Ovary (tissue), 9 donors: ENCODE measurements around the gene SLCO3A1. TPM values are rescaled to one million over a fixed set of nuclear protein-coding genes. Genes with fewer than 3 reads are reported as not detected.

Experiments
- DNase-seq, 5 donors: peaks; one replicate each; pipeline ENCODE4 v3.0.0-alpha.2; 2019 to 2020
- H3K27ac ChIP-seq, 2 donors: fragments of 200-600 bp; one replicate each; pipeline versions ENCODE4 v1.5.1 to v1.8.0; 2019 to 2022
- H3K27me3 ChIP-seq: fragments of 200-600 bp; one replicate; pipeline ENCODE4 v1.8.0; 2022
- H3K36me3 ChIP-seq: fragments of 200-600 bp; sonication (generic); one replicate; pipeline ENCODE4 v1.5.1; 2019
- H3K4me1 ChIP-seq: one replicate; pipeline ENCODE4 v1.8.1; 2013; ENCODE audit warnings: mild to moderate bottlenecking, moderate library complexity; ENCODE audit not compliant: insufficient read depth
- H3K4me3 ChIP-seq: fragments of 200-600 bp; sonication (generic); one replicate; pipeline ENCODE4 v1.5.1; 2017
- H3K9me3 ChIP-seq, 2 donors: fragments of 200-600 bp in 1 of 2; sonication (generic) in 1 of 2; one replicate each; pipeline versions ENCODE4 v1.5.1 to v1.8.1; 2013 to 2019; ENCODE audit warnings: mild to moderate bottlenecking in 1 of 2, moderate library complexity in 1 of 2
- CTCF ChIP-seq, 3 donors: fragments of 450-650 bp in 2 of 3; fragments of 200-600 bp in 1 of 3; IDR thresholded peaks; one replicate each; pipeline versions ENCODE4 v1.5.1 to v1.8.0; 2016 to 2022; ENCODE audit warnings: antibody characterized with exemption in 3 of 3, mild to moderate bottlenecking in 1 of 3
- EP300 ChIP-seq: sonication (generic); formaldehyde crosslinking; IDR thresholded peaks from one replicate; pipeline ENCODE4 v1.6.1; 2017; ENCODE audit warnings: antibody characterized with exemption
- POLR2A ChIP-seq: fragments of 450-650 bp; IDR thresholded peaks from one replicate; pipeline ENCODE4 v1.6.1; 2017; ENCODE audit warnings: antibody characterized with exemption, mild to moderate bottlenecking, moderate library complexity
- WGBS, 3 donors: extraction: QIAGEN DNeasy Blood & Tissue Kit in 1 of 3; methylation state at CpG; one replicate each; pipeline versions ENCODE4 v1.1.5 to v1.1.7; 2013 to 2017; 5-methylcytosine and 5-hydroxymethylcytosine counted together
- intact Hi-C, 4 donors: fragments of 100-400 bp; cut with DNase I; formaldehyde crosslinking; loops; one replicate each; pipeline versions ENCODE4 v1.11.0 to v1.15.1; 2022 to 2023
- polyA plus RNA-seq, 2 donors: library from polyadenylated mRNA; stranded (reverse); fragments of 200-250 nt in 1 of 2; fragments of 350-450 nt in 1 of 2; fragmentation: Illumina TruSeq in 1 of 2; extraction: RNeasy Lipid Tissue Mini Kit (QIAGEN cat#74804) in 1 of 2; gene quantifications; one replicate each; pipeline ENCODE4 v1.2.3, GENCODE V29; 2013 to 2014
- total RNA-seq, 7 donors: library from RNA; depleted of rRNA in 2 of 7; stranded (reverse); fragments of >200 nt in 2 of 7; fragmentation: NEBNext Ultra II Directional in 3 of 7; extraction: Animal tissue kit (Norgen Biotek cat#: 25700) in 3 of 7; gene quantifications; one replicate each; pipeline versions ENCODE4 v1.1.0 to v1.2.4, GENCODE V29; 2016 to 2023
- donor health status: DM: no; HTN: no; CAD: no; lungs with moderate emphysema.
- donor health status: DM: no; HTN: no; CAD: no.
- donor health status: Bipolar disorder and iron deficiency.
- donor health status: DM: yes; HTN: yes; CAD: no.
- donor health status: DM: no; HTN: no; CAD: no.
- donor health status: DM: yes; HTN: yes; CAD: no.

Gene SLCO3A1
- total and polyA plus RNA-seq, 9 donors: 5.0 to 20.0 (median 12.5) TPM

DNA sequence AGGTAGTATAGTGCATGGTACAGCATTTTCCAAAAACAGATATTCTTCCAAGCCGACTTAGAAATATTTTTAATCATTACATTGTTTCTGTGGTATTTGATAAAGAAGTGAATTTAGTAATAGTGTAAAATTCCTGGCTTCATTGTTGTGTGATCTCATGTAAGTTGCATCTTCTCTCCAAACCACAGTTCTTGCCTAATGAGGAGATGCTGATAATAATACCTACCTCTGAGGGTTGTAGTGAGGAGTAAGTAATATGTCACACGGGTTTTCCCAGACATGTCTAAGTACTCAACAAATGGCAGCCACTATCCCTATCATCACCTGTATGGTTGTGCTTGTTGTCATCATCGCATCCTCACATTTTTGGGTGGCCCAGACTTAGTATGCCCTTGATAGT lies 167.3 kb downstream of the SLCO3A1 start:
- H3K9me3 ChIP-seq: no peaks in the 10 kb centered on the region
- H3K36me3 ChIP-seq: no peaks in the 10 kb centered on the region
- no peak for DNase-seq
- 41 to 62% (median 53%) methylated on average over 3 of the region's 3 CpGs for WGBS, 3 donors
- no peak overlapping the region for H3K4me3 ChIP-seq
- TF ChIP-seq POLR2A: no peak
- TF ChIP-seq EP300: no peak
- TF ChIP-seq CTCF (IDR thresholded peaks at IDR 0.05): no peak
- H3K27ac ChIP-seq: no peak overlapping the region
- peaks cover 6% of the 10 kb centered on the region for H3K4me1 ChIP-seq
- intact Hi-C loops: no loop called here
- no peaks in the 10 kb centered on the region for H3K27me3 ChIP-seq

GRCh38 chr15:92021792-92022191 lies 168.3 kb downstream of the SLCO3A1 start:
- 75 to 78% (median 77%) methylated on average over 5 of the region's 5 CpGs for WGBS, 3 donors
- intact Hi-C loops: no loop called here
- no peak overlapping the region for H3K27ac ChIP-seq
- H3K4me1 ChIP-seq: peaks cover 6% of the 10 kb centered on the region
- H3K9me3 ChIP-seq: no peaks in the 10 kb centered on the region
- no peak for DNase-seq
- no peak for TF ChIP-seq EP300
- no peak for TF ChIP-seq POLR2A
- no peak for TF ChIP-seq CTCF (IDR thresholded peaks at IDR 0.05)
- H3K4me3 ChIP-seq: no peak overlapping the region
- no peaks in the 10 kb centered on the region for H3K36me3 ChIP-seq
- H3K27me3 ChIP-seq: no peaks in the 10 kb centered on the region

GRCh38 chr15:92023965-92024364 lies 170.5 kb downstream of the SLCO3A1 start:
- WGBS, 3 donors: 90 to 95% (median 91%) methylated on average over 1 of the region's 1 CpG
- intact Hi-C loops: no loop called here
- no peaks in the 10 kb centered on the region for H3K9me3 ChIP-seq

DNA sequence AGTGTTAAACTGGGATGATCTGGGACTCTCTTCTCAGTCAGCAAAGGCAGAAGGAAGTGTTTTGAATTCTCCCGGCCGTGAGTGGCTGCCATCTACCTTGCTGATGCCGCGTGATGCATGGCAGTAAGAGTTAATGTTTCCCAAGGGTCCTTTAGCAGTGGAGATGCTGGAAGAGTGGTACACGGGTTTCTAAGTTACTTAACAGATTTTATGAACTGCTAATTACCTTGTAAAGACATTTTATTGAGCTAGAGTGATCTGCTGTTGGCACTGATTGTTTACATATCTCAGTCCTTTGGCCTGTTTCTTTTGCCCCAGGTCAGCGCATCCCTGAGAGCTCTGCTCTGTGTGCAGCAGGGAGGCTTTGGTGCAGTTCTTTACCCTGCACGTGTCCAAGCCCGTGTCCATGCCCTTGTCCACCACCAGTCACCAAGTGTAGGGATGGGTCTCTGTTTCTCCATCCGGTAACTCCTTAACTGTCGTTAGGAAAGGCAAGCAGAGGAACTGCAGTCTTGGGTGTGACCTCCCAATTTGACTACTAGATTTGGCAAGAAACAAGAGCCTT lies 172.3 kb downstream of the SLCO3A1 start:
- DNase-seq: no peak
- H3K9me3 ChIP-seq: no peaks in the 10 kb centered on the region
- intact Hi-C loops: no loop called here
- H3K4me1 ChIP-seq: peaks cover 7% of the 10 kb centered on the region
- H3K27ac ChIP-seq: no peak overlapping the region
- no peak for TF ChIP-seq EP300
- TF ChIP-seq POLR2A: no peak
- TF ChIP-seq CTCF (IDR thresholded peaks at IDR 0.05): no peak
- 63 to 72% (median 71%) methylated on average over 10 of the region's 10 CpGs for WGBS, 3 donors
- no peaks in the 10 kb centered on the region for H3K27me3 ChIP-seq
- no peaks in the 10 kb centered on the region for H3K36me3 ChIP-seq
- H3K4me3 ChIP-seq: no peak overlapping the region

More at GRCh38 chr15:92023965-92024364, 170.5 kb downstream of the SLCO3A1 start:
- H3K4me1 ChIP-seq: peaks cover 10% of the 10 kb centered on the region
- H3K27me3 ChIP-seq: no peaks in the 10 kb centered on the region
- no peak for DNase-seq
- H3K4me3 ChIP-seq: no peak overlapping the region
- H3K27ac ChIP-seq: no peak overlapping the region
- TF ChIP-seq CTCF (IDR thresholded peaks at IDR 0.05): no peak
- no peak for TF ChIP-seq EP300
- no peak for TF ChIP-seq POLR2A
- H3K36me3 ChIP-seq: no peaks in the 10 kb centered on the region
